Measurements from ENCODE around the gene TNFAIP6.

- TF ChIP-seq POLR2A (IDR thresholded peaks at IDR 0.05; ENCODE audit: low read depth, low read length) (no peak), POLR2AphosphoS5 (IDR thresholded peaks at IDR 0.05; ENCODE audit: low read depth, low read length) (no peak), TAF1 (IDR thresholded peaks at IDR 0.05; ENCODE audit: borderline replicate concordance, low read depth, low read length) (no peak)
Observed at GRCh38 chr2:151403914-151404313, 46.5 kb downstream of the TNFAIP6 start.

Data from GM12892 (cell line).